ENCODE results near the gene SNPH.

DNA sequence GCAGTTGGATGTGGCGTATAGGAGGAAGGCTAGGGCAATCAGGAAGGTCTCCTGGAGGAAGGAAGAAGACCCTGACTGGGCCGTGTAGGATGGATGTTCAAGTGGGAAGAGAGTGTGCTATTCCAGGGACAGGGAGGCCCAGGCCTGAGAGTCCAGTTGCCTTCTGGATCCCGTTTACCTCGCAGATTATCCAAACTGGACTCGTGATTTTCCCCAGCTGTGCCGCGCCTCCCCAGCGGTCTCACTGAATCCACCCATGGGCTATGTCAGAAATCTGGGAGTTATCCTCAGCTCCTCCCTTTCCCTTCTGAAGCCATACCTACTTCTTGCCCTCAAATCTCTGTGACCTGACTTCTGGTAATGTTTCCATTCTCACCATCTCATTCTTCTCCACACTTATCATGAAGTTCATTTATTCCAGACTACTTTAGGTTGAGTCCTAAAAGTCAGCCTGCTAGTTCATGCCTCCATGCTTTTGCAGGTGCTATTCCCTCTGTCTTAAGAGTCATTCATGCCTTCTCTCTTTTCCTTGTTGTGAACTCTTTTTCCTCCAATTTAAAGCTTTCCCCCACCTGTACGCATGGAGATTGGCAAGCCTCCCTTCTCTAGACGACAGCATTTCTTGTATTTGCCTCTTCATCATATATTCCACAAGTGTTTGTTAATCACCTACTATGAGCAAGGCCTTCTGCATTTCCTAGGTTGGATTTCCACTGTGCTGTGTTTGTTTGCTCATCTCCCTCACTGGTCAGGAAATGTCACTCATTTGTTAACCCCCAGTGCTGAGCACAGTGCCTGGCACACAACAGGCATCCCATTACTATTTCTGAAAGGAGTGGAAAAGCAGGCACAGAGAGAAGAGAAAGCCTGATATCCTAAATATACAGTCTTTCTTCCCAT, 60.2 kb downstream of the SNPH start:
- TF ChIP-seq, protein P1, sequence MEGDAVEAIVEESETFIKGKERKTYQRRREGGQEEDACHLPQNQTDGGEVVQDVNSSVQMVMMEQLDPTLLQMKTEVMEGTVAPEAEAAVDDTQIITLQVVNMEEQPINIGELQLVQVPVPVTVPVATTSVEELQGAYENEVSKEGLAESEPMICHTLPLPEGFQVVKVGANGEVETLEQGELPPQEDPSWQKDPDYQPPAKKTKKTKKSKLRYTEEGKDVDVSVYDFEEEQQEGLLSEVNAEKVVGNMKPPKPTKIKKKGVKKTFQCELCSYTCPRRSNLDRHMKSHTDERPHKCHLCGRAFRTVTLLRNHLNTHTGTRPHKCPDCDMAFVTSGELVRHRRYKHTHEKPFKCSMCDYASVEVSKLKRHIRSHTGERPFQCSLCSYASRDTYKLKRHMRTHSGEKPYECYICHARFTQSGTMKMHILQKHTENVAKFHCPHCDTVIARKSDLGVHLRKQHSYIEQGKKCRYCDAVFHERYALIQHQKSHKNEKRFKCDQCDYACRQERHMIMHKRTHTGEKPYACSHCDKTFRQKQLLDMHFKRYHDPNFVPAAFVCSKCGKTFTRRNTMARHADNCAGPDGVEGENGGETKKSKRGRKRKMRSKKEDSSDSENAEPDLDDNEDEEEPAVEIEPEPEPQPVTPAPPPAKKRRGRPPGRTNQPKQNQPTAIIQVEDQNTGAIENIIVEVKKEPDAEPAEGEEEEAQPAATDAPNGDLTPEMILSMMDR (conservative IDR thresholded peaks at IDR 0.05 in 1 of 2, IDR thresholded peaks at IDR 0.05 in 1 of 2; ENCODE audit: extremely low read depth in 1 of 2, insufficient read depth in 1 of 2, low read depth in 1 of 2, low read length in 2 of 2) = no peak
- no peak for TF ChIP-seq EZH2 (IDR thresholded peaks at IDR 0.05; ENCODE audit: borderline replicate concordance, low read length)

Measured in mammary epithelial cell (primary cell).